ENCODE measurements around the gene UMODL1. TPM values are rescaled to one million over a fixed set of nuclear protein-coding genes. Genes with fewer than 3 reads are reported as not detected.

The UMODL1 gene
- total RNA-seq, 3 donors from 2014 or later (not counting 1 experiment from before 2014, with no cell fraction given) = 0.14 to 0.28 TPM; not detected in 1

GRCh38 chr21:42187976-42188653 is 117.0 kb downstream of the UMODL1 start:
- TF ChIP-seq CTCF (IDR thresholded peaks at IDR 0.05) = no peak
- H3K9me3 Mint-ChIP-seq = peaks cover 0 to 2% of the 10 kb centered on the region in 2 donors
- Histone ChIP-seq H3K27ac (ENCODE audit: low read length) (peak overlapping the region; percentile 89), H3K9me3 (ENCODE audit: control insufficient read depth, insufficient read depth, low read length) (no peaks in the 10 kb centered on the region), H3K27me3 (ENCODE audit: control insufficient read depth, insufficient read depth, low read length) (no peaks in the 10 kb centered on the region), H3K4me1 (ENCODE audit: control insufficient read depth, insufficient read depth, low read length) (peaks cover 81% of the 10 kb centered on the region), H3K4me3 (ENCODE audit: low read length) (no peak overlapping the region), H3K36me3 (ENCODE audit: control insufficient read depth, insufficient read depth, low read length) (no peaks in the 10 kb centered on the region)
- H3K4me3 Mint-ChIP-seq = peak overlapping the region; percentile 22
- peaks cover 75% of the 10 kb centered on the region in 2 donors for H3K4me1 Mint-ChIP-seq
- WGBS (ENCODE audit: insufficient coverage) = 13% methylated on average over 8 of the region's 8 CpGs
- ATAC-seq (peak; percentile 75 to 93 (median 83)), DNase-seq (peak; percentile 70 to 94)
- H3K27me3 Mint-ChIP-seq (ENCODE audit: low read depth in 2 of 2) = no peaks in the 10 kb centered on the region
- intact Hi-C loops (cut with micrococcal nuclease) = loop anchor here (1.0 kb wide), 2 partner anchors 32 to 45 kb away; no protein-coding TSS in a partner anchor
- H3K36me3 Mint-ChIP-seq = no peaks in the 10 kb centered on the region
- H3K27ac Mint-ChIP-seq = peak overlapping the region; percentile 77 to 87

DNA sequence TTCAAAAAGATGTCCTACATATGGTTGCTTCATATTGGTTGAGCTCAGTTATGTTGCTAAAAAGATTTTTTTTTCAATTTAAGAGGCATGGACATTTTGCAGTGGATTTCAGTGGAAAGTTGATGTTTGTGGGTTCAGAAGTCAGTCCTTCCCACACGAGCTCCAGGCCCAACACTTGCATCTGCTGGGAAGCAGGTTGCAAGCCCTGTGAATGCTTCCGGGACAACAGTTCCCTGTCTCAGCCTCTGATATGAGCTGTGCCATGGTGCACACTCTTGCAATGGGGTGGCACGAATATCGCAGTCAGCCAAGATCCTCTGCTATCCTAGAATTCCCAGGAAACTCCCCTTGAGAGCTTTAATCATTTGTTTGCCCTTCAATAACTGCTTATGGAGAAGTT is 117.5 kb downstream of the UMODL1 start:
- Mint-ChIP-seq H3K4me3 (peak overlapping the region; percentile 22), H3K27ac (peak overlapping the region; percentile 77 to 87), H3K4me1 (peaks cover 80 to 81% of the 10 kb centered on the region in 2 donors), H3K36me3 (no peaks in the 10 kb centered on the region), H3K27me3 (ENCODE audit: low read depth in 2 of 2) (no peaks in the 10 kb centered on the region), H3K9me3 (peaks cover 0 to 2% of the 10 kb centered on the region in 2 donors)
- no peak overlapping the region for H3K27ac ChIP-seq (ENCODE audit: low read length)
- H3K4me1 ChIP-seq (ENCODE audit: control insufficient read depth, insufficient read depth, low read length) = peaks cover 82% of the 10 kb centered on the region
- no peaks in the 10 kb centered on the region for H3K36me3 ChIP-seq (ENCODE audit: control insufficient read depth, insufficient read depth, low read length)
- H3K4me3 ChIP-seq (ENCODE audit: low read length) = no peak overlapping the region
- no peaks in the 10 kb centered on the region for H3K9me3 ChIP-seq (ENCODE audit: control insufficient read depth, insufficient read depth, low read length)
- H3K27me3 ChIP-seq (ENCODE audit: control insufficient read depth, insufficient read depth, low read length) = no peaks in the 10 kb centered on the region
- ATAC-seq (no peak), DNase-seq (no peak)
- intact Hi-C loops (cut with micrococcal nuclease) = loop anchor here (1.0 kb wide), 2 partner anchors 32 to 45 kb away; no protein-coding TSS in a partner anchor
- TF ChIP-seq CTCF (IDR thresholded peaks at IDR 0.05) = no peak
- WGBS (ENCODE audit: insufficient coverage) = 64% methylated on average over 4 of the region's 4 CpGs

DNA sequence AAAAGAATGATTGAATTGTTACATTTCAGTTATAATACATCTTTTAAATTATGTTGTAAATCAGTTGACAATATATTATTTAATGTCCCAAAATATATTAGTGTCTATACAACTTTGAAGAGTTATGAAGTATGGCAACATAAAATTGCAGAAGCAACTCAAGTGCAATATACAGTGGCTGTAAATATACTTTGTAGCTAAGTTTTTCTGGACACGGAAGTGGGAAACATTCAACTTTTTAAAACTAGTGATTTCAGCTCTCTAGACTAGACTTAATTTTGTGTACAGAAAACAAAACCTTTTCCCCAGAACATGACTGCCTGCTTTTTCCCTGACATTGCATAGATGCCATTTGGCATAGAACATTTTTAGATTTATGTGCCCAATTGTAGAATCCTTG is 118.3 kb downstream of the UMODL1 start:
- Mint-ChIP-seq H3K9me3 (peaks cover 0 to 2% of the 10 kb centered on the region in 2 donors), H3K36me3 (no peaks in the 10 kb centered on the region), H3K27ac (peak overlapping the region; percentile 64 to 82), H3K4me1 (peaks cover 84 to 86% of the 10 kb centered on the region in 2 donors), H3K27me3 (ENCODE audit: low read depth in 2 of 2) (no peaks in the 10 kb centered on the region), H3K4me3 (peak overlapping the region; percentile 73)
- H3K9me3 ChIP-seq (ENCODE audit: control insufficient read depth, insufficient read depth, low read length) = no peaks in the 10 kb centered on the region
- no peak overlapping the region for H3K27ac ChIP-seq (ENCODE audit: low read length)
- ATAC-seq (no peak), DNase-seq (no peak)
- H3K4me1 ChIP-seq (ENCODE audit: control insufficient read depth, insufficient read depth, low read length) = peaks cover 87% of the 10 kb centered on the region
- no peaks in the 10 kb centered on the region for H3K36me3 ChIP-seq (ENCODE audit: control insufficient read depth, insufficient read depth, low read length)
- TF ChIP-seq CTCF (IDR thresholded peaks at IDR 0.05) = no peak
- H3K27me3 ChIP-seq (ENCODE audit: control insufficient read depth, insufficient read depth, low read length) = no peaks in the 10 kb centered on the region
- intact Hi-C loops (cut with micrococcal nuclease) = no loop called here
- WGBS (ENCODE audit: insufficient coverage) = 79% methylated on average over 1 of the region's 1 CpG
- H3K4me3 ChIP-seq (ENCODE audit: low read length) = no peak overlapping the region
